ENCODE results near the gene IL19. TPM values are rescaled to one million over a fixed set of nuclear protein-coding genes. Genes with fewer than 3 reads are reported as not detected.

The IL19 gene
- total and polyA plus RNA-seq, 5 donors from 2014 or later: not detected

DNA sequence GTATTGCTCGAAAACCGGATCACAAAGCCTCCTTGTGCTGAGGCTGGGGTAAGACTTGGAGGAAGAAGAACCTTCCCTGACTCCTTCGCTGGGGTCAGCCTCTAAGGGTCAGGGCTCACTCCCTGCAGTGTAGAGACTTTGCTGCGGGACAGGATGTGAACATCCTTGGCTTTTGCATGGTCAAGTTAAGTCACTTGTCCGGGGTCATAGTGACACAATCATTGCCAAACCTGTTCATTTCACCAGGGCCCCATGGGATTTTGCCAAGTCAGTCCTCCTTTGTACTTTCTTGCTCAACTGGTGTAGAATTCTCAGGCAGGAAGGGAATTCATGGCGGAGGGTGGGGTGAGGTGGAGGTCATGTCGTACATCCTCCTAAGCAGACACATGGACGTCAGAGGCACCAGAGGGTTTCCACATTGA lies 26.4 kb downstream of the IL19 start:
- ATAC-seq (ENCODE audit: low read depth in 2 of 2) (no peak), DNase-seq (no peak)
- Mint-ChIP-seq H3K27me3 (no peaks in the 10 kb centered on the region), H3K9me3 (peaks cover 0 to 4% (median 0%) of the 10 kb centered on the region in 7 donors), H3K27ac (peak overlapping the region in 2 of 3 donors; percentile 41 to 79), H3K4me3 (no peak overlapping the region), H3K36me3 (no peaks in the 10 kb centered on the region), H3K4me1 (peaks cover 0 to 65% (median 39%) of the 10 kb centered on the region in 4 donors)
- Histone ChIP-seq H3K9me3 (ENCODE audit: control insufficient read depth in 2 of 2, low read length in 2 of 2) (no peaks in the 10 kb centered on the region), H3K36me3 (ENCODE audit: control insufficient read depth, insufficient read depth, low read length) (no peaks in the 10 kb centered on the region), H3K27me3 (ENCODE audit: control insufficient read depth, insufficient read depth, low read length) (no peaks in the 10 kb centered on the region), H3K4me1 (ENCODE audit: control insufficient read depth, insufficient read depth, low read length, poor library complexity, severe bottlenecking) (peaks cover 15% of the 10 kb centered on the region), H3K4me3 (ENCODE audit: low read depth, low read length) (no peak overlapping the region), H3K27ac (ENCODE audit: insufficient read depth, low read length, poor library complexity, severe bottlenecking) (no peak overlapping the region)

- peaks cover 0 to 4% (median 0%) of the 10 kb centered on the region in 7 donors for H3K9me3 Mint-ChIP-seq
- H3K27me3 Mint-ChIP-seq: no peaks in the 10 kb centered on the region
- H3K36me3 Mint-ChIP-seq: no peaks in the 10 kb centered on the region
- peak overlapping the region; percentile 36 to 78 (median 45) for H3K27ac Mint-ChIP-seq
- H3K4me3 Mint-ChIP-seq: no peak overlapping the region
- Histone ChIP-seq H3K36me3 (ENCODE audit: control insufficient read depth, insufficient read depth, low read length) (no peaks in the 10 kb centered on the region), H3K4me3 (ENCODE audit: low read depth, low read length) (no peak overlapping the region), H3K4me1 (ENCODE audit: control insufficient read depth, insufficient read depth, low read length, poor library complexity, severe bottlenecking) (peaks cover 15% of the 10 kb centered on the region), H3K27ac (ENCODE audit: insufficient read depth, low read length, poor library complexity, severe bottlenecking) (no peak overlapping the region), H3K27me3 (ENCODE audit: control insufficient read depth, insufficient read depth, low read length) (no peaks in the 10 kb centered on the region), H3K9me3 (ENCODE audit: control insufficient read depth in 2 of 2, low read length in 2 of 2) (no peaks in the 10 kb centered on the region)
- H3K4me1 Mint-ChIP-seq: peaks cover 7 to 65% (median 42%) of the 10 kb centered on the region in 4 donors
- DNase-seq: peak in 1 of 3 donors; percentile 53
- ATAC-seq (ENCODE audit: low read depth in 2 of 2): peak; percentile 33
Measured at GRCh38 chr1:206797534-206798383, 27.2 kb downstream of the IL19 start.

GRCh38 chr1:206798384-206798996 lies 27.9 kb downstream of the IL19 start:
- peak overlapping the region in 1 of 4 donors; percentile 39 for H3K4me3 Mint-ChIP-seq
- H3K27ac Mint-ChIP-seq: peak overlapping the region in 2 of 3 donors; percentile 78 to 84
- Histone ChIP-seq H3K4me3 (ENCODE audit: low read depth, low read length) (no peak overlapping the region), H3K9me3 (ENCODE audit: control insufficient read depth in 2 of 2, low read length in 2 of 2) (no peaks in the 10 kb centered on the region), H3K27ac (ENCODE audit: insufficient read depth, low read length, poor library complexity, severe bottlenecking) (no peak overlapping the region), H3K36me3 (ENCODE audit: control insufficient read depth, insufficient read depth, low read length) (no peaks in the 10 kb centered on the region), H3K4me1 (ENCODE audit: control insufficient read depth, insufficient read depth, low read length, poor library complexity, severe bottlenecking) (peaks cover 22% of the 10 kb centered on the region), H3K27me3 (ENCODE audit: control insufficient read depth, insufficient read depth, low read length) (no peaks in the 10 kb centered on the region)
- no peaks in the 10 kb centered on the region for H3K36me3 Mint-ChIP-seq
- H3K27me3 Mint-ChIP-seq: peaks cover 6% of the 10 kb centered on the region
- no peak for DNase-seq
- H3K4me1 Mint-ChIP-seq: peaks cover 14 to 71% (median 49%) of the 10 kb centered on the region in 4 donors
- no peak for ATAC-seq (ENCODE audit: low read depth in 2 of 2)
- H3K9me3 Mint-ChIP-seq: peaks cover 0 to 4% (median 0%) of the 10 kb centered on the region in 7 donors

- no peaks in the 10 kb centered on the region for H3K9me3 ChIP-seq (ENCODE audit: control insufficient read depth in 2 of 2, low read length in 2 of 2)
- Mint-ChIP-seq H3K9me3 (peaks cover 0 to 2% (median 0%) of the 10 kb centered on the region in 7 donors), H3K4me1 (peaks cover 14 to 72% (median 50%) of the 10 kb centered on the region in 4 donors), H3K27ac (peak overlapping the region; percentile 44 to 84 (median 78)), H3K27me3 (peaks cover 6% of the 10 kb centered on the region), H3K4me3 (no peak overlapping the region), H3K36me3 (no peaks in the 10 kb centered on the region)
- H3K4me1 ChIP-seq (ENCODE audit: control insufficient read depth, insufficient read depth, low read length, poor library complexity, severe bottlenecking): peaks cover 29% of the 10 kb centered on the region
- ATAC-seq (ENCODE audit: low read depth in 2 of 2) (no peak), DNase-seq (no peak)
- H3K4me3 ChIP-seq (ENCODE audit: low read depth, low read length): no peak overlapping the region
- no peaks in the 10 kb centered on the region for H3K36me3 ChIP-seq (ENCODE audit: control insufficient read depth, insufficient read depth, low read length)
- H3K27me3 ChIP-seq (ENCODE audit: control insufficient read depth, insufficient read depth, low read length): no peaks in the 10 kb centered on the region
- no peak overlapping the region for H3K27ac ChIP-seq (ENCODE audit: insufficient read depth, low read length, poor library complexity, severe bottlenecking)
Measured at GRCh38 chr1:206799311-206799710, 28.7 kb downstream of the IL19 start.

DNA sequence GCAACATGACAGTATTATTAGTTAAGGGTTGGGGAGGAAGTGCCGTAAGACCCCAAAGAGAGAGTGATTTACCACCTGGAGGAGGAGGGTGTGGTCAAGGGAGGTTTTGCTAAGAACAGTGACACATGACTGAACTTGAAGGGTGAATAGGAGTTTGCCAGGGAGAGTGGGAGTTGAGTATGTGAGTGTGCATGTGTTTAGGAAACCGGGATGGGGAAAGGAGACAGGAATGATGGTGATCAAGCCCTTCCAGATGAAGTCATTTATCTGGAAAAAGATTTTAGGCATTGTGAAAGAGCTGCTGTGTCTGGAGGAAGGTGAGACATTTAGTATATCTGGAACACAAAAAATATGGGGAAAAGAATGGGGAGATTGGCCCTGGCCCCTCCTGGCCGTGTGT lies 29.8 kb downstream of the IL19 start:
- no peak overlapping the region for H3K4me3 Mint-ChIP-seq
- peak overlapping the region; percentile 34 to 71 (median 50) for H3K27ac Mint-ChIP-seq
- H3K4me1 Mint-ChIP-seq: peaks cover 14 to 72% (median 49%) of the 10 kb centered on the region in 4 donors
- Histone ChIP-seq H3K27me3 (ENCODE audit: control insufficient read depth, insufficient read depth, low read length) (no peaks in the 10 kb centered on the region), H3K27ac (ENCODE audit: insufficient read depth, low read length, poor library complexity, severe bottlenecking) (no peak overlapping the region), H3K9me3 (ENCODE audit: control insufficient read depth in 2 of 2, low read length in 2 of 2) (no peaks in the 10 kb centered on the region), H3K4me1 (ENCODE audit: control insufficient read depth, insufficient read depth, low read length, poor library complexity, severe bottlenecking) (peaks cover 33% of the 10 kb centered on the region), H3K36me3 (ENCODE audit: control insufficient read depth, insufficient read depth, low read length) (no peaks in the 10 kb centered on the region), H3K4me3 (ENCODE audit: low read depth, low read length) (no peak overlapping the region)
- peaks cover 0 to under 1% (median 0%) of the 10 kb centered on the region in 7 donors for H3K9me3 Mint-ChIP-seq
- peaks cover 6% of the 10 kb centered on the region for H3K27me3 Mint-ChIP-seq
- DNase-seq (no peak), ATAC-seq (ENCODE audit: low read depth in 2 of 2) (no peak)
- no peaks in the 10 kb centered on the region for H3K36me3 Mint-ChIP-seq

DNA sequence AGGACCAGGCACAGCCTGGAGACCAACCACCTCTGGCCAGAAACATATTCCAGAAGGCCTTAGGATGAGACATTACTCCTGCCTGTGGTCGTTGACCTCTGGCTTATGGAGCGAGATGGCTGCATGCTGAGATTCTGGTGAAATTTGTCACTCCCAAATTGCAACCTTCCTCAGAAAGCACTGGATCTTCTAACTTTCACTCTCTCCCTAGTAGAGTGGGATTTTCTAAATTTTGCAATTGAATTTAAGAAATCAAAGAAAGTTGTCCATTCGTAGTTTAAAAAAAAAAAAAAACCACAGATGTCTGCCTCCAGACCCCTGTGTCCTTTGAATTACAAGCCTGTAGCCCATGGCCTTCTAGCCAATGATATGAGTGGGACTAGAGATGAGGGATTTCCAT lies 30.3 kb downstream of the IL19 start:
- Mint-ChIP-seq H3K4me1 (peaks cover 14 to 74% (median 48%) of the 10 kb centered on the region in 4 donors), H3K9me3 (no peaks in the 10 kb centered on the region), H3K4me3 (no peak overlapping the region), H3K36me3 (no peaks in the 10 kb centered on the region), H3K27me3 (peaks cover 6% of the 10 kb centered on the region), H3K27ac (peak overlapping the region in 2 of 3 donors; percentile 92 to 97)
- H3K4me3 ChIP-seq (ENCODE audit: low read depth, low read length): no peak overlapping the region
- no peak overlapping the region for H3K27ac ChIP-seq (ENCODE audit: insufficient read depth, low read length, poor library complexity, severe bottlenecking)
- peaks cover 38% of the 10 kb centered on the region for H3K4me1 ChIP-seq (ENCODE audit: control insufficient read depth, insufficient read depth, low read length, poor library complexity, severe bottlenecking)
- H3K27me3 ChIP-seq (ENCODE audit: control insufficient read depth, insufficient read depth, low read length): no peaks in the 10 kb centered on the region
- no peak for ATAC-seq (ENCODE audit: low read depth in 2 of 2)
- no peaks in the 10 kb centered on the region for H3K36me3 ChIP-seq (ENCODE audit: control insufficient read depth, insufficient read depth, low read length)
- no peaks in the 10 kb centered on the region for H3K9me3 ChIP-seq (ENCODE audit: control insufficient read depth in 2 of 2, low read length in 2 of 2)
- DNase-seq: no peak

- peaks cover 39% of the 10 kb centered on the region for H3K4me1 ChIP-seq (ENCODE audit: control insufficient read depth, insufficient read depth, low read length, poor library complexity, severe bottlenecking)
- no peak overlapping the region for H3K27ac ChIP-seq (ENCODE audit: insufficient read depth, low read length, poor library complexity, severe bottlenecking)
- Mint-ChIP-seq H3K4me1 (peaks cover 14 to 75% (median 47%) of the 10 kb centered on the region in 4 donors), H3K4me3 (peak overlapping the region in 2 of 4 donors; percentile 2 to 5), H3K36me3 (no peaks in the 10 kb centered on the region), H3K9me3 (no peaks in the 10 kb centered on the region), H3K27ac (peak overlapping the region; percentile 29 to 97 (median 92)), H3K27me3 (peaks cover 6% of the 10 kb centered on the region)
- ATAC-seq (ENCODE audit: low read depth in 2 of 2): no peak
- no peak for DNase-seq
- no peaks in the 10 kb centered on the region for H3K36me3 ChIP-seq (ENCODE audit: control insufficient read depth, insufficient read depth, low read length)
- no peaks in the 10 kb centered on the region for H3K27me3 ChIP-seq (ENCODE audit: control insufficient read depth, insufficient read depth, low read length)
- H3K9me3 ChIP-seq (ENCODE audit: control insufficient read depth in 2 of 2, low read length in 2 of 2): no peaks in the 10 kb centered on the region
- no peak overlapping the region for H3K4me3 ChIP-seq (ENCODE audit: low read depth, low read length)
Measured at GRCh38 chr1:206801467-206801866, 30.9 kb downstream of the IL19 start.
